Right ventricle myocardium inferior (tissue), 1 donor: ENCODE measurements around the gene GPC5. TPM values are rescaled to one million over a fixed set of nuclear protein-coding genes. Genes with fewer than 3 reads are reported as not detected.
A peak's percentile ranks its signal among the peaks of the same experiment; 100 is the strongest.

Experiments used
- ATAC-seq: fragments of 200-7000 bp; cut with Tn5 transposase; one replicate; pipeline ENCODE4 v1.9.1; 2020; ENCODE audit warnings: mild to moderate bottlenecking, moderate library complexity
- DNase-seq: peaks from one replicate; pipeline ENCODE4 v3.0.0; 2021; ENCODE audit errors: missing footprints
- intact Hi-C: fragments of 100-400 bp; cut with DNase I; formaldehyde crosslinking; loops from one replicate; pipeline ENCODE4 v1.11.0; 2022
- total RNA-seq: library from RNA; stranded (reverse); fragmentation: NEBNext Ultra II Directional; extraction: Animal tissue kit (Norgen Biotek cat#: 25700); gene quantifications from one replicate; pipeline ENCODE4 v1.2.1, GENCODE V29; 2021
- donor health status: DM: no; HTN: yes; CAD: no; lungs with severe emphysema.

GPC5 gene
- total RNA-seq, 1 donor from 2014 or later: 1.8 TPM

- ATAC-seq (no peak), DNase-seq (no peak)
- intact Hi-C loops: no loop called here
Measured at GRCh38 chr13:92805766-92806165, 1407.3 kb downstream of the GPC5 start.

GRCh38 chr13:92806215-92806614, 1407.8 kb downstream of the GPC5 start:
- DNase-seq (no peak), ATAC-seq (no peak)
- intact Hi-C loops: no loop called here

DNA sequence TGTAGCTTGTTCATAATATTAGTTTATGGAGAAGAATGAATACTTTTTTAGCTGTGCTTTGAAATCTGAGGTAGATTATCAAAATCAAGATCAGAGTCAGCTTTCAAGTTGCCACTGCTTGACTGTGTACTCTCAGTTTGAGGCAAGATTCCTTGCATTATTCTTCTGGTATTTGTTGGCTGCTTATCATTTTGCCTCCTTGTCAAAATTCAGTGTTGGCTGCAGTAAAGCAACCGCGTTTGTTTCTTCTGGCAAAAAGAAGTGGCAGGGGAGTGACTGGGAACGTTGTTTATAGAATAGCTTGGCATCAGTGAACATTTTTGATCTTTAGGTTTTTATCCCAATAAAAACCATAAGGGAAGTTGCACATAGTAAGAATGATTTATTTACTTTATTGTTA, 1408.9 kb downstream of the GPC5 start:
- DNase-seq: no peak
- ATAC-seq: no peak
- intact Hi-C loops: no loop called here

- intact Hi-C loops: no loop called here
- ATAC-seq: no peak
- DNase-seq: no peak
Measured at GRCh38 chr13:92807966-92808365, 1409.5 kb downstream of the GPC5 start.

DNA sequence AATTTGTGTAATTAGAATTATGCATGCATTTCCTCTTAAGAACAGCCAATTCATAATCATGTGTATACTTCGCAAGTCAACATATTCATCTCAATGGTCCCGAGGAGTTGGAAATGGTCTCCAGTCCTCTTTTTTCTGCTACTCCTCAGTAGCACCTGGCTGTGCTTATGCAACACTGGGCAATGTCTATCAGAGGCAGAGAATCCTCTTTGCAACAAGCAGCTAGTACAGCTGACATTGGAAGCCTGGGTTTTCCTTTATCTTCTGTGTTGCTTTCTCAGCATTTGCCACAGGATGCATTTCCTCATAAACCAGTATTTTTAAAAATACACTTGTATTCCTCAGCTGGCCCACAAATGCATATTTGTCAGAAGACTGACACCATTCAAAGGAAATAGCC, 1422.9 kb downstream of the GPC5 start:
- no peak for ATAC-seq
- intact Hi-C loops: no loop called here
- DNase-seq: no peak

DNA sequence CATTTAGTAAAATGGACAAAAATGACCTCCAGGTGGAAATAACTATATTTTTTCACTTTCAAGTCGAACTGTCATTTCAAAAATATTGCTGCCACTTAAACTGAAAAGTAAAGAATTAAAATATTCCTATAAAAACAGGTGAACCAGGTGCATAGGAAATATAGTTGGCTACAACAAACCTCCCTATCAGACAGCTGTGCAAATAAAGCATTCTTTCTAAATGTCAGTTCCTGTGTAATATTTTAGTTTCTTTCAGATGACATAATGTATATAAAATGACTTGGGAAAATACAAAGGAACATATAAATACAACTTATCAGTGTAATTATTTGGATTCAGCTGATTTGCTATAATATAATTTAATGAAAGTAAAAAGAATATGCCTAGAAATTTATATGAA, 1424.6 kb downstream of the GPC5 start:
- intact Hi-C loops: no loop called here

DNA sequence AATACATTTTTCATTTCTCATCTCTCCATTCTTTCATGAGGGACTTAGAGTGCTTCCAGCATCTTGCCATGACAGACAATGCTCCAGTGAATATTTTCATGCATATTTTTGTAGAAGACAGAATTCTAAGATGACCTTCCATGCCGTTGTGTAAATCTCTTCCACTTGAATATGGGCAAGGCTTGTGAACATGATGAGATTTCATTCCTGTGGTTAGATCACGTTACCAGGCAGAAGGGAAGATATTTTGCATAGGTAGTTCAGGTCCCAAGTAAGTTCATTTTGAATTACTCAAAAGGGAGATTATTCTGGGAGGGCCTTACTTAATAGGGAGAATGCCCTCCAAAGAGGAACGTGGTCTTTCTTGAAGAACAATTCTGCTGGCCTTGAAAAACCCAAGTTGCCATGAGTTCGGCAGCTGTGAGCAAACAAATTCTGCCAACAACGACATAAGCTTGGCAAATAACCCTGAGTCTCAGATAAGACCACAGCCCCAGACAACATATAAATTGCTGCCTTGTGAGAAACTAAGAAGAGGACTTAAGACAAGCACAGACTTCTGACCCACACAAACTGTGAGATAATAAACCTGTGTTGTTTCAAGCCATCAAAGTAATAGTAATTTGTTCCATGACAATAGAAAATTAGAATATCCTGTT, 1427.6 kb downstream of the GPC5 start:
- ATAC-seq (no peak), DNase-seq (no peak)
- intact Hi-C loops: no loop called here

More for the DNA sequence above, 1424.6 kb downstream of the GPC5 start:
- no peak for ATAC-seq
- DNase-seq: no peak

- no peak for ATAC-seq
- DNase-seq: no peak
- intact Hi-C loops: no loop called here
Measured at GRCh38 chr13:92827503-92827902, 1429.1 kb downstream of the GPC5 start.

- ATAC-seq (no peak), DNase-seq (no peak)
- intact Hi-C loops: no loop called here
Measured at GRCh38 chr13:92829930-92830329, 1431.5 kb downstream of the GPC5 start.

- DNase-seq (no peak), ATAC-seq (no peak)
- intact Hi-C loops: no loop called here
Measured at GRCh38 chr13:92830821-92831220, 1432.4 kb downstream of the GPC5 start.

GRCh38 chr13:92833071-92833470, 1434.7 kb downstream of the GPC5 start:
- ATAC-seq: no peak
- intact Hi-C loops: no loop called here
- no peak for DNase-seq

GRCh38 chr13:92836171-92836570, 1437.8 kb downstream of the GPC5 start:
- no peak for ATAC-seq
- DNase-seq: no peak
- intact Hi-C loops: no loop called here

DNA sequence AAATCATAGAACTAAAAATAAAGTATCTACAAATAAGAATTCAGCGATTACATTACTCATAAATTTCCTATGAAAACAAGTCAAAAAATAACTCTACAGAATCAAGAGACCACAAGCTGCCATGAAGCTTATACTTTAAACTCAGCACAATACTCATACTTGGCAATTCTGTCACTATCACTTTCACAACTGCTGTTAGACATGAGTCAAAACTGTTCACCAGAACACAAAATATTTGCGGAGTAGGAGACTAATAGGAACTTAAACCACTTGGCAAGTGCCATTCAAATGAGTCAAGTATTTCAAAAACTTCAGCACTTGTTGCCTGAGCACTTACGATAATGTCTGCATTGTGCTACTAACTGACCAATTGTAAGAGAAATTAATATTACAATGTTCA, 1440.4 kb downstream of the GPC5 start:
- DNase-seq: no peak
- ATAC-seq: no peak
- intact Hi-C loops: no loop called here

DNA sequence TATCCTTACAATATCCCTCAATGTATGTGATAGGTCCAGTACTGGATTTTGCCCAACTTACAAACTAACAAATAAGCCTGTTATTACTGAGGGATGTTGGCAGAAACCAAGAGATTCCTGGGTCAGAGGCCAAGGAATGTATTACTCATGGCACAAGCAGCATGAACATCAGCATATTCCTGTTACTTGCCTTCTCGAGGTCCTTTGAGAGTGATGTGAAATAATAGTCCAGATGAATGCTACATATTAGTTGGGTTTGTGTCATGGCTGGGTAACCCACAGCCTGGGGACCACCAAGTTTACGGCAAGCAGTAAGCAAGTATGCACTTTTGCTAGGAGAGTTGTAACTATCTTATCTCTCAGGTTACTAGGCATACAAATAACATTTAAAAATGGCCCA, 1443.7 kb downstream of the GPC5 start:
- intact Hi-C loops: no loop called here
- DNase-seq (no peak), ATAC-seq (no peak)

- intact Hi-C loops: no loop called here
- no peak for ATAC-seq
- peak; percentile 37 for DNase-seq
Measured at GRCh38 chr13:92843549-92843948, 1445.1 kb downstream of the GPC5 start.

DNA sequence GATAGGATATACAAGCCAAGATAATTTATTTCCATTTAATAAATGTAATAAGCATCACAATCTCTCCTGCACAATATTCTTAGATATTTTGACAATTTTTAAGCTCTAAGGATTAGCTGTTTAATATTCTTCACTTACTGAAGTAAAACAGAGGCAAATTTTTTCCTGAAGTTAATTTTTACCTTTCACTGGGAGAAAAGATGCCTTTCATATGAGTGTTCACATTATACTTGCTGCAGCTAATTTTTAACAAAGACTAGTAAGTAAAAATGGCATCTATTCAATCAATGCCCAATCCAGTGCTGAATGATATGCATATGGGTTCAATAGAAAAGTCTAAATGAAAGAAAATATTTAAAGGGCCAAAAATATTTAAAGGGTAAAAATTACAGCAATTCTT, 1451.0 kb downstream of the GPC5 start:
- DNase-seq (no peak), ATAC-seq (no peak)
- intact Hi-C loops: no loop called here

- ATAC-seq: no peak
- no peak for DNase-seq
- intact Hi-C loops: no loop called here
Measured at GRCh38 chr13:92864584-92865284, 1466.3 kb downstream of the GPC5 start.

GRCh38 chr13:92873029-92873428, 1474.6 kb downstream of the GPC5 start:
- no peak for DNase-seq
- no peak for ATAC-seq
- intact Hi-C loops: no loop called here

GRCh38 chr13:92886535-92887077, 1488.2 kb downstream of the GPC5 start:
- intact Hi-C loops: no loop called here
- DNase-seq (no peak), ATAC-seq (no peak)

- ATAC-seq: no peak
- DNase-seq: no peak
- intact Hi-C loops: no loop called here
Measured at GRCh38 chr13:92894447-92894846, 1496.0 kb downstream of the GPC5 start.
